Measurements from ENCODE around the gene CCDC32.
A peak's percentile ranks its signal among the peaks of the same experiment; 100 is the strongest.

CCDC32 gene

DNA sequence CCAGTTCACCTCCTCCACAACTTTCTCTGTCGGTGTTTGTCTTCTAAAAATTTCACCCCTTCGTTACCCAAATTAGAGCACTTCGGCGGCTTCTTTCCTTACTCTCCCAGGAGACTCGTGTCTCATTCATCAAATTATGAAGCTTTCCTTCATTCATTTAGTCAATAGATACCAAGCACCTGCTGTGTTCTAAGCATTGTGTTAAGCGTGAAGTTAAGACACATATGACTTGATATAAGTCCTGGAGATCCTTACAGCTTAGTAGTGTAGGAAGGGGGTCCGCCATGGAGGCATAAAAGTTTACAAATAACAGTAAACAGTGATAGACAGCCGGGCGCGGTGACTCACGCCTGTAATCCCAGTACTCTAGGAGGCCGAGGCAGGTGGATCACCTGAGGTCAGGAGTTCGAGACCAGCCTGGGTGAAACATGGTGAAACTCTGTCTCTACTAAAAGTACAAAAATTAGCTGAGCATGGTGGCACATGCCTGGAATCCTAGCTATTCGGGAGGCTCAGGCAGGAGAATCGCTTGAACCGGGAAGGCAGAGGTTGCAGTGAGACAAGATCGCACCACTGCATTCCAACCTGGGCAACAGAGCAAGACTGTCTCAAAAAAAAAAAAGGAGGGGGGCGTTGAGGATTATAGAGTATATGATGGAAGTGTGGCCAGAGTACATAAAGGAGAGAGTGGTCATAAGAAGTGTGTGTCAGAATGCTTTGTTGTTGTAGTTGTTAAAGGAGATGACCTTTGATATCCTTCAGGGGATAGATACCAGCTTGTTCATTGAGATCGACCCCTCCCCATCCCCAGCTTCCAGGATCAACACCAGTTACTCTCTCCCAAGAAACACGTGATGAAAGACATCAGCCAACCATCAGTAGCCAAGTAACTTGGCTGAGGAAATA lies 744 bp upstream of the CCDC32 start:
- no peak for ATAC-seq

DNA sequence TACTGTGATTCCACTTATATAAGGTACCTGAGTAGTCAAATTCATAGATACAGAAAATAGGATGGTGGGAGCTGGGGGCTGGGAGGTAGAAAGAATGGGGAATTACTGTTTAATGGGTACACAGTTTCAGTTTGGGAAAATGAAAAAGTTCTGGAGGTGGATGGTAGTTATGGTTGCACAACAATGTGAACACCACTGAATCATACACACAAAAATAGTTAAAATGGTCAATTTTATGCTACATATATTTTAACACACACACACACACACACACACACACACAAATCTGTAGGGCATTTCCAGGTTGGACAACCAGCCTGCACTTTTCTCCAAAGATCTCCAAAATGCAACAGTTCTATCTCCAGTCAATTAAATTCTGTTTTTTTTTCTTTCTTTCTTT lies 1.4 kb downstream of the CCDC32 start:
- ATAC-seq, result no peak

DNA sequence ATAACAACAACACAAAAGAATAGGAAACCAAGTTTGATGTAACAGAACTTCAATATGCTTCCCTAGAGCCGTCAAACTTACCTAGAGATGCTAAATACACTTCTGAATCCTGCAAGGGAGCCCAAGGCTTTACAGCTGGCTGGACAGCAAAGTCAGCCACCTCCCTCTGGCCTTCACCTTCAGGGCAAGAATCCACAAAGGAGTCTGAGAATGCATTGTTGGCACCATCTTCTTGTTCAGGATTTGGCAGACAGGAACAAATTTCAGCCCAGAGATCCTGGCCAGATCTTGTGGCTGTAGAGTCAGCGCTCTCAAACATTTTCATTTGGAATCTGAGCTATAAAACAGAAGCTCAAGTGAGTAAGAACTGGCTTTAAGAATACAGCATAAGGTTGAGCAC lies 2.2 kb downstream of the CCDC32 start:
- ATAC-seq, result no peak

DNA sequence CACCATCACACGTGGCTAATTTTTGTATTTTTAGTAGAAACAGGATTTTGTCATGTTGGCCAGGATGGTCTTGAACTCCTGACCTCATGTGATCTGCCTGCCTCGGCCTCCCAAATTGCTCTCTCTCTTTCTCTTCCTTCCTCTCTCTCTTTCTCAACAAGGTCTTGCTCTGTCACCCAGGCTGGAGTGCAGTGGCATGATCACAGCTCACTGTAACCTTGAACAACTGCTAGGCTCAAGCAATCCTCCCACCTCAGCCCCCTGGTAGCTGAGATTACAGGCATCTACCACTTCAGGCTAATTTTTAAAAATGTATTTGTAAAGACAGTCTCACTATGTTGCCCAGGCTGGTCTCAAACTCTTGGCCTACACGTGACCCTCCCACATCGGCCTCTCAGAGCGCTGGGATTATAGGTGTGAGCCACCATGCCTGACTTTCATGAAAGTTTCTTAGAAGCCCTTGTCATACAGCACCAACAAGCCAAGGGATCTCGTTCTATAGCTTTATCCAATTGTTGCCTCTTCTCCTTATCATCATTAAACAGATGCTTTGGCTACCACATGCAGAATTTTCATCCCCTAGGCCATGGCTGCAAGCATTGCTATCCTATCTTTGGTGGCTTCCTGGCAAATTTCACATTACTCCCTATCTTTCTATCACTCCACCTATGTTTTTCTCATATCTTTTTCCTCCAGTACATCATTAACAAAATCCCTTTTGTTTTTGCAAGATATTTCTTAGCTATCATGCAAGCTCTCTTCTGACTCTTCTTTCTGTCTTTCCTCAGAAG lies 5.7 kb downstream of the CCDC32 start:
- no peak for ATAC-seq

DNA sequence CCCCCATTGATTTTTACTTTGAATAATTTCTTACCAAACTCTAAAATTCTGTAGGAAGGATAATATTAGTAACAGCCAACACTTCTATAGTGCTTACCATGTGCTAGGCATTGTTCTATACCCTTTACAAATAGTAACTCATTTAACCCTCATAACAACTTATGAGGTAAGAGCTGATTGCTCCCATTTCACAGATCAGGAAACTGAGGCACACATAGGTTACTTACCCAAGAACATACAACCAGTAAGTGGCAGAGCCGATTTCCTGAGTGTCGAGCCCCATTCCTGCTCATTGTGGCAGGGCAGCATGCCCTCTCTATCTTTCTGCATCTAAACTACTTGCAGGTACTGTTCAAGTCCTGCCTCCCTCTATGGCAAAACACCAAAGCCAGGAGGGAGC lies 9.0 kb downstream of the CCDC32 start:
- ATAC-seq, result no peak

DNA sequence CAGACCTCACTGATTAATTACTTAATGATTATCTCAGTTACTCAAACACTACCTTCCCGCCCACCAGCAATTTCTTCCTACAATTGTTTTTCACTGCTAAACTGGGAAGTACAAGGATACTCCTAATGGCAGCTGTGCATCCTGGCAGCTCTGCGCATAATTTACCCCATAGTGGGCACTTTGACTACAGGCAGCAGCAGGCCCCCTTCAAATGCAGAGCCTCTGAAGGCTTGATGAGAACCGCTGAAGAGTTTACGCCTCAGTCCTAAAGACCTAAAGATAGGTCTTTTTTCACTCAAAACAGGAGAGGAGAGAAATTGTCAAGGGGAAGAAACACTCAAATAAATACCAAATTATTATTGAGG lies 10.7 kb downstream of the CCDC32 start:
- ATAC-seq, result no peak

DNA sequence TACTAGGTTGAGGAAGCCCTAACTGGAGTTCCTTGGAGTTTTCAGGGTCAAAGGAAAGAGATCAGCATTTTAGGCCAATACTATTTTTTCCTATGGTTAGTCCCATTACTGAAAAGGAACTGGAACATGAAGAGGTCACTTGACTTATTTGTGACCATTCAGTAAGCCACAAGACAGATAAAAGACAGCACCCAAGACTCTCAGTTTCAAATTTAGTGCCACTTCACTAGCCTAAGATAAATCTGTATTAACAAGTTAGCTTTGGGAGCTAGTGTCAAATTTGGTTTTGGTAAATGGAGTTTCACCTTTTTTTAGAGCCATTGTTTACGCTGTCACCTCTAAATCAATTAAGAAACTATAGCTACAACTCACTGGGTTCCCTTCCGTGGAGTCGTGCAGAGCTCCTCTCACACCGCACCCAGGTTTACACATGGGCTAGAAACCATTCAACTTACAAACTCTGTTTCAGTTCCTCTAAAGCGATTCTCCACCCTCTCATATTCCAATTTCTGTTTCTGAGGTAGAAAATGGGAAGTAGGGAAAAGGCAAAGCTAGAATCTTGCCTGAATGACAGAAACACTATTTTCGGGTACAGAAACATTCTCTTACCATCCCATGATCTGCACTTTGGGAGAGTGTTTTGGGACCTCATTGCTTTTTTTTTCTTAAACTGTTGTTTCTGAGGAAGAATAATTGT lies 14.4 kb downstream of the CCDC32 start:
- no peak for ATAC-seq

DNA sequence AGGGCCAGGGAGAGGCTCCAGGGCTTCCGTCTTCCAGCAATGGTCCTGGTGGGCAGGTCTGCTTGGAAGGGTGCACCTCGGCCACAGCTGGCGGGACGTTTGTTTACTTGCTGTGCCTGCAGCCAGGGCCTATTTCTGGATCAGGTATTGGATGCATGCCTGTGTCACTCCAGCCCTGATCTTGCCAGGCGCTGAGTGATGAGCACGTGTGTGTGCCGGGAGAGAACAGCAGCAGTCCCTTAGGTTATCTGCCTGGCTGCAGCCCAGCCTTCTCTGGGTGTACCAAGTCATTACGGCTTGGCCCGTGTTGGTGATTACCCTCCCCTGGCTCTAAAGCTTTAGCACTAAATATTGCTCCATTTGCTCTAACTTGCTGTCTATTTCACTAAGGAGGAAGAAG lies 14.9 kb downstream of the CCDC32 start:
- no peak for ATAC-seq

DNA sequence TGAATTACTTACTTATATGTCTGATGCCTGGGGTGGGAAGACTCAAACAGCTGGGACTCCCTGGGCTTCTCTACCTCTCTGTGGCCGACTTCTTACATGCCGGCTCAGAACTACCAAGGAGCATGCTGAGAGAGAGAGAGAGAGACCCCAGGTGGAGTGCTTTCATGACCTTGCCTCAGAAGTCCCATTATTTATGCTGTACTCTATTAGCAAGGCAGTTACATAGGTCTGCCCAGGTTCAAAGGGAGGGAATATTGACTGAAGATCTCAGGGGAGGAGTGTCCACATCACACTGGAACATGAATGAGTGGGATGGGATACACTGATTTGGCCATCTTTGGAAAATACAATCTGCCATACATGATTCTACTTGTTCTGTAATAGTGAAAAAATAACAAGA lies 16.2 kb downstream of the CCDC32 start:
- no peak for ATAC-seq

DNA sequence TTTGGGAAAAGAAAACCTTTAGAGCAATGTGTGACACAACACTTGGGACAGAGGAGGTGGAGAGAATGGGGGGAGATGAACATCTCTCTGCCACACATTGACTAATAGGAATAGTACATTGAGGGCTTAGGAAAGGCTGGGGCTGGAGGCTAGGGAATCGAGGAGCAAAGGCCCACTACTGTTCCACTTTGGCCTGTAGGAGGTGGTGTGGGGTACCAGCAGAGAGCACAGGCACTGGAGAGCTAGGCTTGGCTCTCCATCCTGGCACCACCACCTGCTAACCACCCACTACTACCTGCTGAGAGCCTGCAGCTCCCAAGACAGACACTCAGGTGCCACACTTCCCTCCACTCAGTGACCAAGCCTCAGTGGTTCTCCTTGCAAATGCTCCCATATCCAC lies 19.4 kb downstream of the CCDC32 start:
- ATAC-seq, result no peak

DNA sequence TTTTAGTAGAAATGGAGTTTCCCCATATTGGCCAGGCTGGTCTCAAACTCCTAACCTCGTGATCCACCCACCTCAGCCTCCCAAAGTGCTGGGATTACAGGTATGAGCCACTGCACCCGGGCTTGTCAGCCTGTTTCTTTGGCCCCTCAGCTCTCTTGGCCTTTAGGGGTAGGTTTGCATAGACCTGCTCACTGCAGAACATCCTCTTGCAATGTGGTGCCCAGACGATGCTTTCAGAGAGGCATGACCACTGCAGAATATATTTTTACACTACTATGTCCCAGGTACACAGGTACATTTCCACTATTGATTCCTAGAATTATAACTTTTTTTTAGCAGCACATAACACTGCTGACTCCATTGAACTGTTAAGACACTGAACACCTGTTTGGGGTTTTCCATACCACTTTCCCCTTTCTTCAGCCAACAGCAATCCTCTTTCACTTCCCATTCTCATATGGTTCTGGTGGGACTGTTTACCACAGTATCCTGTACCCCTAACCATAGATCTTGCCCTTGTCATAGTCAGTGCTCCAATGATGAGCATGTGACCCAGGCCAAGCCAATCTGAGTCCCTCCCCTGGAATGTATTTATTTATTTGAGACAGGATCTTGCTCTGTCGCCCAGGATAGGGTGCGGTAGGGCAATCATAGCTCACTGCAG lies 21.1 kb downstream of the CCDC32 start:
- peak; percentile 49 to 53 for ATAC-seq

DNA sequence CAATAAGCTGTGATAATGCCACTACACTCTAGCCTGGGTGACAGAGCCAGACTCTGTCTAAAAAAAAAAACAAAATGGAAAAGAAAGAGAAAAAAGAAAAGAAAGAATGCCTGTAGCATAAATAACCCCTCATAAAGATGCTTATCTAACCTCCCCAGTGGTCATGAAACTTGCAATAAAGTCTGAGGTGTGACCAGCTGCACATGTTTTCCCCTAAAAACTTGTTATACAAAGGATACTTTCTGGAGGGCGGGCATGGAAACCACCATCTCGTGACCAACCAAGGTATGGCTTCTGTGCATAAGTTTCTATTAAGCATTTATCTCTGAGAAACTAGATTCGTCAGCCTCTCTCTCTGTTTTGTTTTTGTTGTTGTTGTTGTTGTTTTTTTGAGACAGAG lies 21.8 kb downstream of the CCDC32 start:
- no peak for ATAC-seq

DNA sequence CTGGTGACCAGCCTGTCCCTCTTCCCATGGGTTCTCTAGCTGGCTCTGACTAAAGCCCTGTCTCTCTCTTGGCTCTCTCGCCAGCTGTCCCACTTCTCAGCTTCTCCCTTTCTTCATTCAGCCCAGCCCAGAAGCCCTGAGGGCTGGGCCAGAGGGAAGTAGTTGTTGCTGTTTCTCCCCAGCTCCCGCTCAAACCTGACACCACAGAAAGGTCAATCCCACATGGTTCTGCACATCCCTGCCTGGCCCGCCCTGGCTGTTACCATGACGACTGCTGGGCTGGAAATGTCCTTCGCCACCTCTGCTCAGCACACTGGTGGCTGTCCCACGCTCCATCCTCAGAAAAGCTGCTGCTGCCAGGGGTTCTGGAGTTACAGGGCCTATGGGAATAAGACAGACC lies 25.9 kb downstream of the CCDC32 start:
- no peak for ATAC-seq

DNA sequence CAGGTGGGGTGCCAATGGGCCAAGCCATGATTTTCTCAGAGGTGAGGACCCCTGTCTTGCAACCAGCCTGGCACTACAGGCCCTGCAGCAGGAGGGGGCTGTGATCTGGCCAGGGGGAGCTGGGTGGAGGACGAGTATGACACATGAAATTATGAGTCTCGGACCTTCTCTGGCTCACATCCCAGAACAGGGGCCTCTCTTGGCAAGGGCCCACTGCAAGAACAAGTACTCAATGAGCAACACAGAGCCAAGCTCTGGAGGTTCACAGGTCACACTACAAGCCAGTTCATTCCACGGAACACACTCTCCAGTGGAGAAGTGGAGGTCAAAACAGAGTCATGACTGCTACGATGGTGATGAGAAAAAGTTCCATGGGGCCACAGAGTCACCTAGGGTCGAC lies 28.3 kb downstream of the CCDC32 start:
- no peak for ATAC-seq

DNA sequence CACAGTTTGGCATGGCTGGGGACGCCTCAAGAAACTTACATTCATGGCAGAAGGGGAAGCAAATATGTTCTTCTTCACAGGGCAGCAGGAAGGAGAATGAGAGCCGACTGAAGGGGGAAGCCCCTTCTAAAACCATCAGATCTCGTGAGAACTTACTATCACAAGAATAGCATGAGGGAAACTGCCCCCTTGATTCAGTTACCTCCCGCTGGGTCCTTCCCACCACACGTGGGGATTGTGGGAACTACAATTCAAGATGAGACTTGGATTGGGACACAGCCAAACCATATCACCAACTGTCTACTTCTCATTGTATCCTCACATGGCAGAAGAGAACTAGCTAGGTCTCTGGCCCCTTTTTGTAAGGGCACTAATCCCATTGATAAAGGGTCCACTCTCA lies 30.5 kb downstream of the CCDC32 start:
- no peak for ATAC-seq

DNA sequence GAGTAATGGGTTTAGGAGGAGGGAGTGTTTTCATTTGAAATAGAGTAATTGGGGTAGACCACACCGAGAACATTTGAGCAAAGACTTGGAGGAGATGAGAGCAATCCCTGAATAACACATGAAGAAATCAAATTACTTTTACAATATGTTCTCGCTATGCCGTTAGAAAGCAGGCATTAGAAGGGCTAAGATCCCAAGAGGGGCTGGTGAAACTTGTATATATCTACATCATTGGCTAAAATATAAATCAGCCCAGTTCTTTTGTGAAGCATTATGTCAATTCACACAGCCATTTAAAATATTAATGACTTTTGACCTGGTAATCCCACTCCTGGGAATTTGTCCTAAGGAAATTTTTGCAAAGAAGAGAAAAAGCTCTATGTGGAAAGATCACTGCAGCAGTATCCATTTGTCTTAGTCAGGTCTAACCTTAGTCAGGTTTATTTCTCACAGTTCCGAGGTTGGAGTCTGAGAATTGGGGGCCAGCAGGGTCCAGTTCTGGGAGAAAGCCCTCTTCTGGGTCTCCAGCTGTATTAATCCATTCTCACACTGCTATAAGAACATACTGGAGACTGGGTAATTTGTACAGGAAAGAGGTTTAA lies 31.0 kb downstream of the CCDC32 start:
- ATAC-seq, result no peak

DNA sequence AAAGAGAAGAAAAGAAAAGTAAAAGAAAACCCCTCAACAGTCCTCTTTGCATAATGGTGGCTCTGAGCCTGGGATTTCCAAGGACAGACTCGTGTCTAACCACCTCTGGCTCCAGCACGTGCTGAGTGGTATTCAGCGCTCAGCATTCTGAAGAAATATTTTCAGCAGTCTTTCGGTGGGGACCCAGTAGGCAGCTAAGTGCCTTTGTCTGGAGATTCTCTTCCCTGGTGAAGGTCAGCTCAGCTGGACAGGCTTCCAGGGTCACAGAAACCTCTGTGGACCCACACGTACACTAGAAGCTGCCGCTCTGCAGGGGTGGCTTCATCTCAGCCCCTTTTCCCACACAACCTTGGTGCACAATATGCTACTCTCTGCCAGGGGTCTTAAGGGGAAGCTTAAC lies 36.0 kb downstream of the CCDC32 start:
- ATAC-seq, result no peak

DNA sequence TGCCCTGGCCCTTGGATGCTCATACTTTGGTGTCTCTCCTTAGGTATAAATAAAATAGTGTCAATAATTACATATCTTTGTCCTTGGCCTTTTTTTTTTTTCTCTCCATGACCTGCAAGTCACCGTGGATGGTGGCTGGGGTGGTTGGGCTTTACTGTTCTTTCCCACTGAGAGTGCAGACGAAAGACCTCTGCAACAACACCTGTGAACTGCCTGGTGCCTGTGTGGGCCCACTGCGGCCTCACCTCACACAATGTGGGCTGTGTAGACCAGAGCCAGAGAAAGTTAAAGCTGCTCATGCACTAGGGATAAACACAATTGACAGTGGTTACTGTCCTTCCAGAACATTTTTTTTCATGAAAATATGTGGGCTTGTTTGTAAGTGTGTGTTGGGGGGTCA lies 39.0 kb downstream of the CCDC32 start:
- ATAC-seq, result no peak

DNA sequence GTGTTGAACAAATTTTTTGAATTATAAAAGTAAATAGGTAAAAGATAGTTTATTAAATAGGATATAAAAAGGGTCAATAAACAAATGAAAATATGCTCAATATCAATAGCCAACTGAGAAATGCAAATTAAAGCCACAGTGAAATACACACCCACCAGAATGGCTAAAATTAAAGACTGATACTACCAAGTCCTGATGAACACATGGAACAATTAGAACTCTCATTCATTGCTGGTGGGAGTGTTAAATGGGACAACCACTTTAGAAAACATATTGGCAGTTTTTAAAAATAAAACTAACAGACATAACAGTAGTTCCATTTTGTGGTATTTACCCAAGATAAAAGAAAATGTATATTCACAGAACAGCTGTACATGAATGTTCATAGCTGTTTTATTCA lies 41.2 kb downstream of the CCDC32 start:
- ATAC-seq, result no peak

DNA sequence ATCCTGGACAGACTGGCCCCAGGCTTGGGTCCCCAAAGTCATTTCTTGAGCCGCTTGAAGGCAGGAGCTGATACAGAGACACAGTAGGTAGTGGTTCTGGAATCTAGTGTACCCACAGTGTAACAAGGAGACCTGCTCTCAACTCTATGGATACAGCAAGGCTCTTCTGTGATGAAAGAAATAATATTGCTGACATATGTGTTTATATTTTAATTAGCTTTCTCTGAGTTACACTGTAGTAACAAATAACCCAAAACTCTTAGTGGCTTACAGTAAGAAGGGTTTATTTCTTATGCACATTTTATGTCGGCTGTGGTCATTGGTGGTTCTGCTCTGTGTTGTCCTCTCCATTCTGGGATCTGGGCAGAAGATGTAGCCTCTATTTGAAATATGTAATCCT lies 48.5 kb downstream of the CCDC32 start:
- no peak for ATAC-seq

DNA sequence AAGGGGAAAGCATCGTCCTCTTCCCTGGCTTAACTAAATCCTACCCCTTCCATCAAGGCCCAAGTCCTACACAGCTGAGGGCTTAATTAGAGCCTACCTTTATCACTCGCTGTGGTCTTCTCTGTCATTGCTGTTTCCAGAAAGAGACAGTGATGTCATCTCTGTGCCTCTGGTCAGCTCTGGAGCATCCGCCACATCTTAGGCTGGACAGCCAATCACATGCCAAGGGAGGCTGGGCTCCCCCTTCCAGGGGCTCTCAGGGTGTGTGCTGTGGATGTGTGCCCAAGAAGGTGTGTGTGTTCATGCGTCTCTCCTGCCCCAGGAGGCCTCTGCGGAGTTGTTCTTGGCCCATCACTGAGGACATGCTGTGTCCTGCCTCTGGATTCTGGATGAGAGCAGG lies 51.2 kb downstream of the CCDC32 start:
- ATAC-seq, result no peak

DNA sequence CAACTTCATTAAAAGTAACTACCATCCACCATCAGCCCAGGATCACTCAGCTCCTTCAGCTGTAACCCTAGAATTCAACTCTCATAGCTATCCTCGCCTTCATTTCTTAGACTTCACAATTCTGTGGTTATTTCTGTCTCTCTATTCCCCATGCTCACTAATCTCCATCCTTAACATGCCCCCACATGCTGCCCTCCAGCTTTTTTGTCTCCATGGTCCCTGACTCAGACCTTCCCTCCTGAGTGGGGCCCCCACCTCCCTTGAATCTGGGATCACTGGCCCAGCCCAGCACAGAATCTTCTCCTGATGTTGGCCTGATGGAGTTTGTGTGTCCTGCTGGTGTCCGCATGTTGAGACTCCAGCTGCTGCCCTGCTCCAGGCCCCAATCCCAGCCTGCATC lies 52.4 kb downstream of the CCDC32 start:
- ATAC-seq, result no peak
